Common myeloid progenitor, CD34-positive (primary cell): ENCODE data around the gene OOSP2.

ENCODE experiments used
- CTCF ChIA-PET: fragments of 350-600 bp; sonication (Branson Sonifier 250); formaldehyde crosslinking; loops from one replicate; lab custom pipeline; 2021; ENCODE audit warnings: antibody characterized with exemption; lab: Charles Lee
- POLR2A ChIA-PET: fragments of 350-600 bp; sonication (Branson Sonifier 250); formaldehyde crosslinking; loops from one replicate; lab custom pipeline; 2021; ENCODE audit warnings: antibody characterized with exemption; lab: Charles Lee
- DNase-seq, 3 donors: peaks; one replicate each; pipeline versions ENCODE4 v3.0.0 to v3.0.0-alpha.2; 2013
- H3K27ac ChIP-seq, 2 experiments: 1 replicate in 1 of 2; 2 replicates in 1 of 2; pipeline ENCODE4 v1.7.0; 2013; ENCODE audit warnings: inconsistent platforms in 2 of 2, low read length in 2 of 2, mild to moderate bottlenecking in 2 of 2, low read depth in 1 of 2, moderate library complexity in 1 of 2; ENCODE audit not compliant: severe bottlenecking in 2 of 2, insufficient read depth in 1 of 2, poor library complexity in 1 of 2
- H3K27me3 ChIP-seq, 5 experiments: replicated peaks in 2 of 5; 1 replicate in 3 of 5; 2 replicates in 2 of 5; pipeline versions ENCODE4 v1.6.1 to v1.7.0; 2013; ENCODE audit warnings: low read length in 4 of 5, mild to moderate bottlenecking in 2 of 5, moderate library complexity in 2 of 5, inconsistent platforms in 1 of 5; ENCODE audit not compliant: insufficient read depth in 5 of 5, control insufficient read depth in 4 of 5
- H3K36me3 ChIP-seq, 4 experiments: 1 replicate in 2 of 4; 2 replicates in 2 of 4; pipeline versions ENCODE4 v1.6.1 to v1.7.0; 2013; ENCODE audit warnings: low read length in 3 of 4, control low read depth in 1 of 4, mild to moderate bottlenecking in 1 of 4; ENCODE audit not compliant: control insufficient read depth in 4 of 4, insufficient read depth in 4 of 4
- H3K4me1 ChIP-seq, 4 experiments: 1 replicate in 3 of 4; 2 replicates in 1 of 4; pipeline versions ENCODE4 v1.6.1 to v1.7.1; 2013; ENCODE audit warnings: low read length in 3 of 4, mild to moderate bottlenecking in 3 of 4, control low read depth in 1 of 4, inconsistent platforms in 1 of 4, moderate library complexity in 1 of 4; ENCODE audit not compliant: control insufficient read depth in 4 of 4, insufficient read depth in 4 of 4; ENCODE audit errors: control extremely low read depth in 1 of 4
- H3K4me3 ChIP-seq, 7 experiments: 1 replicate in 4 of 7; 2 replicates in 3 of 7; pipeline versions ENCODE4 v1.5.1 to v1.7.0; 2013; ENCODE audit warnings: mild to moderate bottlenecking in 7 of 7, low read length in 6 of 7, moderate library complexity in 6 of 7, inconsistent platforms in 2 of 7, low read depth in 2 of 7, control low read depth in 1 of 7; ENCODE audit not compliant: insufficient read depth in 4 of 7, control insufficient read depth in 1 of 7; ENCODE audit errors: extremely low read depth in 1 of 7
- H3K9me3 ChIP-seq, 5 experiments: 1 replicate in 4 of 5; 2 replicates in 1 of 5; pipeline versions ENCODE4 v1.6.1 to v1.7.1; 2013; ENCODE audit warnings: low read length in 4 of 5, mild to moderate bottlenecking in 2 of 5, inconsistent platforms in 1 of 5, low read depth in 1 of 5, moderate library complexity in 1 of 5; ENCODE audit not compliant: control insufficient read depth in 4 of 5, insufficient read depth in 2 of 5; ENCODE audit errors: control extremely low read depth in 1 of 5
- WGBS: methylation state at CpG from one replicate; pipeline ENCODE4 v1.1.5; 2013; ENCODE audit not compliant: insufficient coverage; 5-methylcytosine and 5-hydroxymethylcytosine counted together

The OOSP2 gene

GRCh38 chr11:60077981-60078380 lies 37.8 kb downstream of the OOSP2 start:
- Histone ChIP-seq H3K9me3 (peaks cover 0 to 6% (median 0%) of the 10 kb centered on the region in 5 experiments), H3K4me3 (no peak overlapping the region), H3K4me1 (peaks cover 0 to 3% (median 0%) of the 10 kb centered on the region in 4 experiments), H3K36me3 (no peaks in the 10 kb centered on the region), H3K27me3 (no peaks in the 10 kb centered on the region), H3K27ac (no peak overlapping the region)
- WGBS = 80% methylated on average over 1 of the region's 1 CpG
- ChIA-PET CTCF (no interaction called here), POLR2A (interaction anchor here (0.6 to 1.0 kb wide), 2 partner anchors 221 to 237 kb away, joined by 3 read pairs; no protein-coding TSS in a partner anchor)
- DNase-seq = peak in 1 of 3 donors; percentile 12

- WGBS = 100% methylated on average over 2 of the region's 4 CpGs
- DNase-seq = peak in 2 of 3 donors; percentile 20 to 53
- no peak overlapping the region for H3K4me3 ChIP-seq
- ChIA-PET CTCF (no interaction called here), POLR2A (interaction anchor here (1.0 kb wide), 1 partner anchor 222 kb away, joined by 3 read pairs; no protein-coding TSS in a partner anchor)
- H3K4me1 ChIP-seq = peaks cover 0 to 3% (median 0%) of the 10 kb centered on the region in 4 experiments
- H3K9me3 ChIP-seq = peaks cover 0 to 6% (median 0%) of the 10 kb centered on the region in 5 experiments
- no peaks in the 10 kb centered on the region for H3K36me3 ChIP-seq
- H3K27me3 ChIP-seq = no peaks in the 10 kb centered on the region
- H3K27ac ChIP-seq = no peak overlapping the region
Observed at GRCh38 chr11:60078745-60079144, 38.5 kb downstream of the OOSP2 start.

GRCh38 chr11:60080535-60080934 lies 40.3 kb downstream of the OOSP2 start:
- WGBS = 89% methylated on average over 1 of the region's 3 CpGs
- DNase-seq = no peak

GRCh38 chr11:60084631-60085273 lies 44.5 kb downstream of the OOSP2 start:
- POLR2A ChIA-PET = interaction anchor here (0.7 kb wide), 1 partner anchor 22 kb away, joined by 5 read pairs; no protein-coding TSS in a partner anchor

More at GRCh38 chr11:60080535-60080934, 40.3 kb downstream of the OOSP2 start:
- CTCF ChIA-PET = no interaction called here
- Histone ChIP-seq H3K9me3 (peaks cover 0 to 8% (median 0%) of the 10 kb centered on the region in 5 experiments), H3K4me1 (no peaks in the 10 kb centered on the region), H3K4me3 (no peak overlapping the region), H3K36me3 (no peaks in the 10 kb centered on the region), H3K27ac (no peak overlapping the region), H3K27me3 (no peaks in the 10 kb centered on the region)
- POLR2A ChIA-PET = interaction anchor here (0.7 kb wide), 1 partner anchor 25 kb away, joined by 5 read pairs; no protein-coding TSS in a partner anchor

GRCh38 chr11:60085909-60086308 lies 45.7 kb downstream of the OOSP2 start:
- Histone ChIP-seq H3K4me1 (no peaks in the 10 kb centered on the region), H3K27ac (no peak overlapping the region), H3K36me3 (no peaks in the 10 kb centered on the region), H3K9me3 (peaks cover 0 to 2% (median 0%) of the 10 kb centered on the region in 5 experiments), H3K4me3 (no peak overlapping the region), H3K27me3 (no peaks in the 10 kb centered on the region)
- ChIA-PET CTCF (interaction anchor here (1.3 kb wide), 1 partner anchor 10 kb away, joined by 4 read pairs; no protein-coding TSS in a partner anchor), POLR2A (no interaction called here)
- WGBS = no CpG with 5 or more reads among the region's 2 CpGs
- DNase-seq = peak in 2 of 3 donors; percentile 33 to 53

More at GRCh38 chr11:60084631-60085273, 44.5 kb downstream of the OOSP2 start:
- peaks cover 0 to 4% (median 0%) of the 10 kb centered on the region in 5 experiments for H3K9me3 ChIP-seq
- CTCF ChIA-PET = interaction anchor here (0.9 to 1.3 kb wide), 2 partner anchors 9 kb away, joined by 3 to 4 read pairs; no protein-coding TSS in a partner anchor
- H3K4me3 ChIP-seq = no peak overlapping the region
- H3K27ac ChIP-seq = no peak overlapping the region
- 100% methylated on average over 2 of the region's 3 CpGs for WGBS
- no peak for DNase-seq
- H3K27me3 ChIP-seq = no peaks in the 10 kb centered on the region
- no peaks in the 10 kb centered on the region for H3K36me3 ChIP-seq
- H3K4me1 ChIP-seq = no peaks in the 10 kb centered on the region

- CTCF ChIA-PET = interaction anchor here (0.8 kb wide), 1 partner anchor 18 kb away, joined by 3 read pairs; no protein-coding TSS in a partner anchor
- H3K4me3 ChIP-seq = no peak overlapping the region
- DNase-seq = no peak
- no CpG with 5 or more reads among the region's 1 CpG for WGBS
- H3K27me3 ChIP-seq = no peaks in the 10 kb centered on the region
- POLR2A ChIA-PET = no interaction called here
- H3K27ac ChIP-seq = no peak overlapping the region
- H3K4me1 ChIP-seq = no peaks in the 10 kb centered on the region
- peaks cover 0 to 2% (median 0%) of the 10 kb centered on the region in 5 experiments for H3K9me3 ChIP-seq
- H3K36me3 ChIP-seq = no peaks in the 10 kb centered on the region
Observed at GRCh38 chr11:60087239-60087638, 47.0 kb downstream of the OOSP2 start.

GRCh38 chr11:60088364-60088763 lies 48.2 kb downstream of the OOSP2 start, which contains the start of gene MS4A2:
MS4A2 (plus strand) TSS chr11:60088664; CDS start chr11:60088766, 102 bp downstream.
- ChIA-PET POLR2A (no interaction called here), CTCF (no interaction called here)
- Histone ChIP-seq H3K27ac (no peak within 1 kb of the TSS), H3K4me3 (no peak within 1 kb of the TSS), H3K9me3 (peaks cover 0 to 2% (median 0%) of the 10 kb centered on the region in 5 experiments), H3K27me3 (no peaks in the 10 kb centered on the region), H3K4me1 (no peaks in the 10 kb centered on the region), H3K36me3 (no peaks in the 10 kb centered on the region)
- no peak for DNase-seq
- 60% methylated on average over 1 of the region's 1 CpG for WGBS
